HCT116 (cell line): Measurements from ENCODE around the gene HOXA1. TPM values are rescaled to one million over a fixed set of nuclear protein-coding genes. Genes with fewer than 3 reads are reported as not detected.
A peak's percentile ranks its signal among the peaks of the same experiment; 100 is the strongest.

Source experiments
- ATAC-seq: fragments of 200-7000 bp; cut with Tn5 transposase; 2 replicates; pipeline ENCODE4 v1.9.1; 2020; ENCODE audit warnings: mild to moderate bottlenecking, moderate library complexity
- BruUV-seq: library from RNA; stranded (reverse); fragments of 400-500 nt; replicated peaks from 2 replicates; lab custom pipeline; 2021; lab: Mats Ljungman, UMichigan
- CTCF ChIA-PET: fragments of 300-600 bp; sonication (Branson Sonifier 250); formaldehyde crosslinking; loops from one replicate; lab custom pipeline; 2021; ENCODE audit warnings: antibody characterized with exemption; lab: Charles Lee
- POLR2A ChIA-PET: fragments of 300-600, 350-600 bp; sonication (Branson Sonifier 250); formaldehyde crosslinking; loops from one replicate; lab custom pipeline; 2021; ENCODE audit warnings: antibody characterized with exemption; lab: Charles Lee
- RAD21 ChIA-PET, 2 experiments: fragments of 300-600 bp; sonication (Branson Sonifier 250); formaldehyde crosslinking; loops; one replicate each; lab custom pipeline; 2023; ENCODE audit warnings: low total read pairs in 2 of 2; ENCODE audit not compliant: uncharacterized antibody in 2 of 2, unreplicated experiment in 2 of 2, low non-redundant PET in 1 of 2; lab: Charles Lee
- DNase-seq: peaks from one replicate; pipeline ENCODE4 v3.0.0-alpha.2; 2010; ENCODE audit warnings: low read depth, low spot score
- H2AFZ ChIP-seq: fragments of 200-600 bp; shearing (Covaris generic), sonication (generic); 2 replicates; pipeline ENCODE4 v1.6.1; 2017; ENCODE audit warnings: low read depth, mixed run types, mixed read lengths, antibody characterized with exemption, low read length; ENCODE audit not compliant: poor library complexity, severe bottlenecking
- H3K27ac ChIP-seq: 2 replicates; pipeline ENCODE4 v1.5.1; 2012; ENCODE audit warnings: low read depth, low read length
- H3K27me3 ChIP-seq: fragments of 200-600 bp; sonication (generic); 2 replicates; pipeline ENCODE4 v1.6.1; 2016; ENCODE audit warnings: mixed run types, low read length, mixed read lengths; ENCODE audit not compliant: insufficient read depth
- H3K36me3 ChIP-seq, 2 experiments: fragments of 200-500 bp in 1 of 2; fragments of 200-600 bp in 1 of 2; sonication (Bioruptor generic) in 1 of 2; sonication (generic) in 1 of 2; 2 replicates each; pipeline versions ENCODE4 v1.5.1 to v1.6.1; 2014 to 2016; ENCODE audit warnings: low read length in 2 of 2, inconsistent platforms in 1 of 2, mixed read lengths in 1 of 2, mixed run types in 1 of 2; ENCODE audit not compliant: insufficient read depth in 2 of 2, control insufficient read depth in 1 of 2
- H3K4me1 ChIP-seq, 2 experiments: fragments of 200-600 bp in 1 of 2; sonication (generic) in 1 of 2; 2 replicates each; pipeline versions ENCODE4 v1.5.1 to v1.6.1; 2012 to 2017; ENCODE audit warnings: low read length in 2 of 2, inconsistent platforms in 1 of 2, mild to moderate bottlenecking in 1 of 2, mixed read lengths in 1 of 2, mixed run types in 1 of 2, moderate library complexity in 1 of 2; ENCODE audit not compliant: insufficient read depth in 2 of 2, control insufficient read depth in 1 of 2
- H3K4me2 ChIP-seq: fragments of 200-600 bp; sonication (generic); 2 replicates; pipeline ENCODE4 v1.6.1; 2017; ENCODE audit warnings: mixed run types, low read length, mixed read lengths
- H3K4me3 ChIP-seq, 2 experiments: fragments of 200-600 bp in 1 of 2; sonication (generic) in 1 of 2; replicated peaks in 1 of 2; 2 replicates each; pipeline ENCODE4 v1.5.1; 2011 to 2016; ENCODE audit warnings: low read length in 2 of 2, control low read depth in 1 of 2, low read depth in 1 of 2, mild to moderate bottlenecking in 1 of 2, mixed read lengths in 1 of 2, mixed run types in 1 of 2
- H3K79me2 ChIP-seq: fragments of 200-600 bp; sonication (generic); 2 replicates; pipeline ENCODE4 v1.6.1; 2017; ENCODE audit warnings: mild to moderate bottlenecking, mixed run types, low read length, moderate library complexity, mixed read lengths; ENCODE audit not compliant: insufficient read depth
- H3K9ac ChIP-seq: fragments of 200-600 bp; sonication (generic); 2 replicates; pipeline ENCODE4 v1.6.1; 2016; ENCODE audit warnings: low read length, mixed read lengths
- H3K9me2 ChIP-seq: fragments of 200-600 bp; sonication (generic), shearing (Covaris generic); 2 replicates; pipeline ENCODE4 v1.6.1; 2017; ENCODE audit warnings: mixed run types, mild to moderate bottlenecking, moderate library complexity; ENCODE audit not compliant: insufficient read depth
- H3K9me3 ChIP-seq, 2 experiments: fragments of 200-500 bp in 1 of 2; fragments of 200-600 bp in 1 of 2; sonication (Bioruptor generic) in 1 of 2; sonication (generic) in 1 of 2; 2 replicates each; pipeline ENCODE4 v1.6.1; 2014 to 2017; ENCODE audit warnings: low read length in 2 of 2, mixed read lengths in 2 of 2, inconsistent platforms in 1 of 2, low read depth in 1 of 2, mild to moderate bottlenecking in 1 of 2, mixed run types in 1 of 2, moderate library complexity in 1 of 2; ENCODE audit not compliant: control insufficient read depth in 1 of 2, insufficient read depth in 1 of 2
- H4K20me1 ChIP-seq: fragments of 200-600 bp; sonication (generic), shearing (Covaris generic); 2 replicates; pipeline ENCODE4 v1.6.1; 2017; ENCODE audit warnings: mixed run types, mild to moderate bottlenecking, moderate library complexity; ENCODE audit not compliant: insufficient read depth
- CBX3 ChIP-seq: IDR thresholded peaks from 2 replicates; pipeline ENCODE4 v1.6.1; 2012; ENCODE audit warnings: low read depth
- EGR1 ChIP-seq: IDR thresholded peaks from 2 replicates; pipeline ENCODE4 v1.6.1; 2012; ENCODE audit warnings: low read depth
- ELF1 ChIP-seq: IDR thresholded peaks from 2 replicates; pipeline ENCODE4 v1.6.1; 2012; ENCODE audit warnings: low read depth, borderline replicate concordance
- JUND ChIP-seq: IDR thresholded peaks from 2 replicates; pipeline ENCODE4 v1.6.1; 2012
- MAX ChIP-seq: IDR thresholded peaks from 2 replicates; pipeline ENCODE4 v1.6.1; 2012
- RAD21 ChIP-seq: IDR thresholded peaks from 2 replicates; pipeline ENCODE4 v1.6.1; 2012; ENCODE audit warnings: low read depth, mild to moderate bottlenecking
- SP1 ChIP-seq: IDR thresholded peaks from 2 replicates; pipeline ENCODE4 v1.6.1; 2012; ENCODE audit warnings: low read depth
- SRF ChIP-seq: IDR thresholded peaks from 2 replicates; pipeline ENCODE4 v1.6.1; 2012; ENCODE audit warnings: low read depth
- TCF7L2 ChIP-seq: IDR thresholded peaks from 2 replicates; pipeline ENCODE4 v1.7.0; 2011; ENCODE audit warnings: borderline replicate concordance, inconsistent platforms; ENCODE audit not compliant: insufficient read depth, insufficient read length; ENCODE audit errors: extremely low read depth
- ZFX ChIP-seq: fragments of 450-650 bp; IDR thresholded peaks from 2 replicates; pipeline ENCODE4 v1.6.1; 2017
- ZNF274 ChIP-seq: fragments of 200-500 bp; sonication (Bioruptor generic); IDR thresholded peaks from 2 replicates; pipeline ENCODE4 v1.6.1; 2014; ENCODE audit warnings: mild to moderate bottlenecking, low read depth, low read length, inconsistent platforms
- intact Hi-C: fragments of 100-400 bp; cut with micrococcal nuclease; formaldehyde crosslinking; loops from 2 replicates; pipeline ENCODE4 v1.10.0; 2022
- total RNA-seq: library from RNA; stranded (reverse); gene quantifications from one replicate; pipeline ENCODE4 v1.2.1, GENCODE V29; 2021; ENCODE audit not compliant: unreplicated experiment
- TF ChIP-seq, protein P1 (sequence below): IDR thresholded peaks from 2 replicates; pipeline ENCODE4 v1.6.1; 2012

The HOXA1 gene
- total RNA-seq, 1 experiment from 2014 or later: 2.8 TPM

DNA sequence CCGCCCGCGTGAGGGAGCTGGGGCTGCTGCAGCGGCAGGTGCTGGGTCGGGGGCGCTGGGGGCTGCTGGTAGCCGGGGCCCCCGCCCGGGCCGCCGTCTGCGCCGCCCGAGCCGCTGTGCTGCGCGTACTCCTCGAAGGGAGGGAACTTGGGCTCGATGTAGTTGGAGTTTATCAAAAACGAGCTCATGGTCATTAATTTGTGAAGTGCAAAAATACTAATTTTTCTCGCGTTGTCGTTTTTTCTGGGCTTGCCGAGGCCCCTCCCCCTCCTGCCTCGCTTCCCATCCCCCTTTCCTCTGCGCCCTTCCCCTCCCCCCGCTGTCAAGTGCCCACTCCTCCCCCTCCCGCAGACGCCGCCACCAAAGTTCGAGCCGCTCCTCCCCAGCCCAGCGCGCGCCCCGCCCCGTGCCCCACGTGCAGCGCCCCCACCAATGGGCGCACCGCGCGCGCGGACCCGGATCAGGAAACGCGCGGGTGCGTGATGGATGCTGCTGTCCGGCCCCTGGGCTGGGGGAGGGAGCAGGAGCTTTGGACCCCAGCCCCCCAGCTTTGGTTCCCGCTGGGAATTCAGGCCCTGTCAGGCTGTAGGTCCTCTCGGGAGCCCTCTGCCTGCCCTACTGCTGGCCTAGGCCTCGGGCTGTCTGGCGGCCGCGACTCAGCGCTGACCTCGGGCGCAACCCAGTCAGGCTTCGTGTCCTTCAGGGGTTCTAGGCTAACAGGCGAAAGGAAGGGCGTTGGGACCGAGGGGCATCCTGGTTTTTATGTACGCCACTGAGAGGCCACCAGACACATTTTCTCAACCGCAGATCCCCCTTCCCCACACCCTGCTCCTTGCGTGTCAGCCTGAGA lies 35.0 kb upstream of the HOXA1 start, which contains the start of gene HOXA4 (continued):
- no peak for TF ChIP-seq EGR1
- TF ChIP-seq RAD21: no peak
- no peak for TF ChIP-seq ZNF274
- TF ChIP-seq ELF1: peak; percentile 80
- TF ChIP-seq SP1: peak; percentile 84
- no peak for TF ChIP-seq JUND

GRCh38 chr7:27129729-27130539 lies 34.1 kb upstream of the HOXA1 start:
- H3K9ac ChIP-seq: peak overlapping the region; percentile 71
- POLR2A ChIA-PET: no interaction called here
- peak overlapping the region; percentile 55 to 64 for H3K4me3 ChIP-seq

More at GRCh38 chr7:27129729-27130539, 34.1 kb upstream of the HOXA1 start:
- peaks cover 24 to 75% of the 10 kb centered on the region in 2 experiments for H3K4me1 ChIP-seq
- H3K9me2 ChIP-seq: no peaks in the 10 kb centered on the region
- no peaks in the 10 kb centered on the region for H3K9me3 ChIP-seq
- H3K36me3 ChIP-seq: no peaks in the 10 kb centered on the region
- no peaks in the 10 kb centered on the region for H3K79me2 ChIP-seq
- RAD21 ChIA-PET: no interaction called here
- peak; percentile 60 for ATAC-seq
- intact Hi-C loops: loop anchor here (2.0 kb wide), 1 partner anchor 15 kb away; no protein-coding TSS in a partner anchor
- TF ChIP-seq TCF7L2 (peak; percentile 45), ZFX (peak; percentile 71; the same call in 1 of the 2 replicates), MAX (no peak), ELF1 (no peak), CBX3 (no peak), SRF (no peak), RAD21 (peak; percentile 25; the same call in 1 of the 2 replicates)
- TF ChIP-seq, protein P1, sequence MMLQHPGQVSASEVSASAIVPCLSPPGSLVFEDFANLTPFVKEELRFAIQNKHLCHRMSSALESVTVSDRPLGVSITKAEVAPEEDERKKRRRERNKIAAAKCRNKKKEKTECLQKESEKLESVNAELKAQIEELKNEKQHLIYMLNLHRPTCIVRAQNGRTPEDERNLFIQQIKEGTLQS: no peak
- TF ChIP-seq, all 23 proteins: peak for 3
- Histone ChIP-seq H3K27ac (peak overlapping the region; percentile 61; the same call in 1 of the 2 replicates), H3K27me3 (peaks cover 27% of the 10 kb centered on the region), H2AFZ (no peak overlapping the region), H4K20me1 (no peaks in the 10 kb centered on the region), H3K4me2 (peak overlapping the region; percentile 91)
- CTCF ChIA-PET: interaction anchor here (1.6 kb wide), 1 partner anchor 443 kb away, joined by 3 read pairs; no protein-coding TSS in a partner anchor
- DNase-seq: no peak
- BruUV-seq: no TSS peak
